Adrenal gland (tissue), 19 donors: ENCODE data around the gene AHI1. TPM values are rescaled to one million over a fixed set of nuclear protein-coding genes. Genes with fewer than 3 reads are reported as not detected.

Experiments used
- DNase-seq, 7 donors: peaks; one replicate each; pipeline ENCODE4 v3.0.0-alpha.2; 2019 to 2020
- H3K27ac ChIP-seq, 5 donors: fragments of 200-600 bp; sonication (generic) in 4 of 5; 1 replicate in 3 of 5; 2 replicates in 2 of 5; pipeline versions ENCODE4 v1.5.1 to v1.8.0; 2016 to 2020; ENCODE audit warnings: mild to moderate bottlenecking in 1 of 5
- H3K27me3 ChIP-seq: fragments of 200-600 bp; 2 replicates; pipeline ENCODE4 v1.8.0; 2021
- H3K36me3 ChIP-seq, 2 donors: fragments of 200-600 bp; replicated peaks in 1 of 2; 1 replicate in 1 of 2; 2 replicates in 1 of 2; pipeline versions ENCODE4 v1.5.1 to v1.8.0; 2018 to 2022
- H3K4me1 ChIP-seq, 2 donors: fragments of 200-600 bp; replicated peaks in 1 of 2; 1 replicate in 1 of 2; 2 replicates in 1 of 2; pipeline versions ENCODE4 v1.5.1 to v1.8.0; 2018 to 2021
- H3K4me3 ChIP-seq, 4 donors: fragments of 200-600 bp; sonication (generic) in 3 of 4; one replicate each; pipeline ENCODE4 v1.5.1; 2016 to 2018
- H3K9me3 ChIP-seq, 3 donors: fragments of 200-600 bp; sonication (generic) in 1 of 3; replicated peaks in 1 of 3; 1 replicate in 2 of 3; 2 replicates in 1 of 3; pipeline versions ENCODE4 v1.5.1 to v1.8.0; 2016 to 2021
- CTCF ChIP-seq, 6 experiments: fragments of 450-650 bp in 4 of 6; fragments of 200-600 bp in 2 of 6; sonication (generic) in 1 of 6; IDR thresholded peaks; 1 replicate in 5 of 6; 2 replicates in 1 of 6; pipeline versions ENCODE4 v1.5.1 to v1.8.0; 2016 to 2021; ENCODE audit warnings: antibody characterized with exemption in 6 of 6, mild to moderate bottlenecking in 2 of 6, moderate library complexity in 1 of 6
- POLR2A ChIP-seq, 2 donors: fragments of 450-650 bp; IDR thresholded peaks; one replicate each; pipeline ENCODE4 v1.6.1; 2017; ENCODE audit warnings: antibody characterized with exemption in 2 of 2, mild to moderate bottlenecking in 2 of 2, moderate library complexity in 1 of 2
- WGBS, 4 donors: extraction: QIAGEN DNeasy Blood & Tissue Kit in 2 of 4; methylation state at CpG; one replicate each; pipeline versions ENCODE4 v1.1.5 to v1.1.7; 2013 to 2017; 5-methylcytosine and 5-hydroxymethylcytosine counted together
- intact Hi-C, 2 donors: fragments of 100-400 bp; cut with DNase I; formaldehyde crosslinking; loops; one replicate each; pipeline versions ENCODE4 v1.14.1 to v1.15.0; 2022 to 2023
- long read RNA-seq, 10 donors: library from polyadenylated mRNA in 3 of 10; unstranded in 2 of 10; stranded (forward) in 1 of 10; transcript quantifications; one replicate each; pipeline ENCODE4 v2.0.0 and lab custom pipeline, GENCODE V29; 2021 to 2026
- polyA plus RNA-seq, 3 donors: library from polyadenylated mRNA; stranded (reverse); fragments of 200-250 nt in 2 of 3; fragments of 350-450 nt in 1 of 3; fragmentation: Illumina TruSeq in 1 of 3; extraction: RNeasy Lipid Tissue Mini Kit (QIAGEN cat#74804) in 1 of 3; gene quantifications; one replicate each; pipeline ENCODE4 v1.2.3, GENCODE V29; 2013 to 2014
- total RNA-seq, 9 donors: library from RNA; depleted of rRNA in 4 of 9; stranded (reverse); fragments of >200 nt in 4 of 9; fragments of 120-200 nt in 1 of 9; fragmentation: NEBNext Ultra II Directional in 1 of 9; extraction: Animal tissue kit (Norgen Biotek cat#: 25700) in 1 of 9; gene quantifications; one replicate each; pipeline versions ENCODE4 v1.1.0 to v1.2.4, GENCODE V29; 2013 to 2023
- donor health status: healthy with polysubstance abuse.
- donor health status: Bipolar disorder and iron deficiency.
- donor health status: DM: yes; HTN: yes; CAD: no.
- donor health status: DM: no; HTN: no; CAD: no.
- donor health status: DM: no; HTN: no; CAD: no.
- donor health status: DM: yes; HTN: yes; CAD: no.

The AHI1 gene
- total RNA-seq (10 to 100 TPM in 8 of 9 donors, 1 to 10 TPM in 1; 9.2 to 68.7 (median 35.5) TPM), polyA plus RNA-seq (10 to 100 TPM; 27.7 to 45.0 (median 35.2) TPM)
- long read RNA-seq, donor 1, full-length matches to known transcripts = 1 of 1 reads
- long read RNA-seq, donor 1, partial matches to known transcripts = 0 of 1 reads
- long read RNA-seq, donor 1, other reads (novel, unspliced or antisense) = 0 of 1 reads
- long read RNA-seq, donor 2, transcript AHI1-209 (3 exons, 900 nt) = major isoform, 5 of 16 reads
- long read RNA-seq, donor 2, partial matches to known transcripts = 10 of 16 reads
- long read RNA-seq, donor 2, other reads (novel, unspliced or antisense) = 0 of 16 reads
- long read RNA-seq, donor 3, partial matches to known transcripts = 0 of 1 reads
- long read RNA-seq, donor 3, other reads (novel, unspliced or antisense) = 0 of 1 reads
- long read RNA-seq, donor 4, partial matches to known transcripts = 15 of 16 reads
- long read RNA-seq, donor 4, other reads (novel, unspliced or antisense) = 1 of 16 reads
- long read RNA-seq, donor 5, partial matches to known transcripts = 0 of 5 reads
- long read RNA-seq, donor 5, other reads (novel, unspliced or antisense) = 5 of 5 reads
- long read RNA-seq, donor 6, partial matches to known transcripts = 14 of 17 reads
- long read RNA-seq, donor 6, other reads (novel, unspliced or antisense) = 3 of 17 reads
- long read RNA-seq, donor 7, partial matches to known transcripts = 0 of 3 reads
- long read RNA-seq, donor 7, other reads (novel, unspliced or antisense) = 0 of 3 reads
- long read RNA-seq, donor 8, partial matches to known transcripts = 0 of 5 reads
- long read RNA-seq, donor 8, other reads (novel, unspliced or antisense) = 5 of 5 reads
- long read RNA-seq, donor 9, partial matches to known transcripts = 5 of 9 reads
- long read RNA-seq, donor 9, other reads (novel, unspliced or antisense) = 0 of 9 reads
- long read RNA-seq, donor 10, partial matches to known transcripts = 0 of 1 reads
- long read RNA-seq, donor 10, other reads (novel, unspliced or antisense) = 0 of 1 reads

DNA sequence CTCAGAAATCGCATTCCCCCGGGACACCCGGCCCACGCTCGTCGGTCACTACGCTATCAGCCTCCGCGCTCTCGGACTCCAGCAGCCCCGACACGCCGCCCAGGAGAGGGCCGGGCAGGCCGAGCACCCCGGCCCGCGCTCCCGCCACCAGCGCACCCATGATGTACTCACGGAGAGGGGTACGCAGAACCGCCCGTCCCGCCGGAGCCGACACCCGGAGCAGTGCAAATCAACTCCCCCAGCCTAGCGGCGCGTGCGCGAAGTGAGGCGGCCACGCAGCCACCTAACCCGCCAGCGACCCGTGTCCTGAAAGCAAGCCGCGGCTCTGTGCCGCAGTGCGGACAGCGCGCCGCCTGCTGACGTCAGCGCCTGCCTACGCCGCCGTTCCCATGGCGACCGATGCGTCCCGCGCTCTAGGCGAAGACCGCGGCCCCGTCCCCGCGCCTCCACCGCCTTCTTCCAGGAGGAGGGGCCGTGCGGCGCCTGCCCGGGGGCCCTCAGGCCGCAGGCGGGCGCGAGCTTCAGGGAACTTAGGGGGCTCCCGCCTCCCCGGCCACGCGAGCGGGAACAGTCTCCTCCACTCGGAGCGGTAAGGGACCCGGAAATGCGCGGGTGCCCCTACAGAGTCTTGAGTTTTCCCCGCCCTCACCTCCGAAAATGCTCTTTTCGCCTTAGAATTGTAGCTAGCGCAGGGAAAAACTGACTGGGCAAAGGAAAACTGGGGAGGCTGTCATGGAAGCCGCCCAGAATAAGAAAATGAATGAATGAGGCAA lies at the start of gene AHI1:
Gene AHI1, minus strand, starts transcription at position 329 of the 773 bp plus-strand sequence. CDS start 5,503 bp downstream, outside the sequence.
- Histone ChIP-seq H3K4me3 (peak within 1 kb of the TSS; percentile 20 to 67 (median 66)), H3K27ac (peak within 1 kb of the TSS; percentile 89 to 99 (median 94)), H3K9me3 (no peaks in the 10 kb centered on the region), H3K27me3 (no peaks in the 10 kb centered on the region), H3K4me1 (peaks cover 3 to 23% of the 10 kb centered on the region in 2 donors), H3K36me3 (no peaks in the 10 kb centered on the region)
- intact Hi-C loops = no loop called here
- DNase-seq = peak; percentile 93 to 98 (median 97)
- WGBS, 4 donors = 0 to 1% (median 0%) methylated on average over 31 to 85 of the region's 85 CpGs
- peak in 4 of 6 experiments; percentile 22 to 50 (median 35) for TF ChIP-seq CTCF (IDR thresholded peaks at IDR 0.05)
- TF ChIP-seq POLR2A (IDR thresholded peaks at IDR 0.05) = peak; percentile 90 to 99

DNA sequence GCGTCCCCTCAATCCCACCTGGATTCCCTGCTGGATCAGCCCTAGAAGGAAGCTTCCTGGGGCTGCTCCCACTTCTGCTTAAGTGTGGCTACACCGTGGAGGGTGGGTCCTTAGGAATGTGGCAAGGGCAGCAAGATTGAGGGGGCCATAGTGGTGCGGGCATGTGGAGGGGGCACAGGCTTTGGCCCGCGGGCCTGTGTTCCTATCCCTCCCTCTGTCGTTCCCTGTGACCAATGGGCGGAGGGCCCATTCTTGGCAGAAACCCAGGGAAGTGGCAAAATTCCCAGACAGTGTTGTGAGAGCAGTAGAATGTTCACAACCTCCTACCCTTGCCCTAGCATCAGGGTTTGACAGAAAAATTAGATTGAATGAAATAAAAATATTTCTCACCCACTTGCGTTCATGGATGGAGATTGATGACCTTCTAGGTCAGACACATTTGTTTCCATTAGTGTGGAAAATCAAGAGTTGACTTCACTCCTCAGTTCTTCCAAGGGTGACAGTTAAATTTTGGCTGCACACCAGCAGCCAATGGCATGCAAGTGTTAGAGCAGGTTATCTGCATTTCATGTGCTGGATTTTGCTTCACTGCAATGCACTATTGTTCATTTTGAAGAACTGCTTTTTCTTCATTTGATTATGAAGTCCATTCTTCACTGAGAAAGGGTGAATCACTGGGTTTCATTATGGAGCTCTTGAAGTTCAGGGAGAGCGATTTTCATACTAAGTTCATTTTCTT lies 49.3 kb upstream of the AHI1 start:
- 65 to 77% (median 71%) methylated on average over 7 to 9 of the region's 9 CpGs for WGBS, 4 donors
- DNase-seq = peak in 3 of 7 donors; percentile 5 to 28 (median 18)
- H3K27me3 ChIP-seq = no peaks in the 10 kb centered on the region
- TF ChIP-seq CTCF (IDR thresholded peaks at IDR 0.05) (no peak), POLR2A (IDR thresholded peaks at IDR 0.05) (no peak)
- no peaks in the 10 kb centered on the region for H3K4me1 ChIP-seq
- no peaks in the 10 kb centered on the region for H3K9me3 ChIP-seq
- no peak overlapping the region for H3K27ac ChIP-seq
- intact Hi-C loops = no loop called here
- H3K36me3 ChIP-seq = no peaks in the 10 kb centered on the region
- no peak overlapping the region for H3K4me3 ChIP-seq

- TF ChIP-seq POLR2A (IDR thresholded peaks at IDR 0.05) (no peak), CTCF (IDR thresholded peaks at IDR 0.05) (no peak)
- Histone ChIP-seq H3K36me3 (no peaks in the 10 kb centered on the region), H3K27me3 (no peaks in the 10 kb centered on the region), H3K27ac (no peak overlapping the region), H3K4me1 (no peaks in the 10 kb centered on the region), H3K4me3 (no peak overlapping the region), H3K9me3 (no peaks in the 10 kb centered on the region)
- intact Hi-C loops = no loop called here
- DNase-seq = no peak
- WGBS, 4 donors = 76 to 87% (median 85%) methylated on average over 2 of the region's 2 CpGs
These were observed 48.7 kb upstream of the AHI1 start for GRCh38 chr6:135546206-135546605.
